ENCODE data around the gene ANO2.

ANO2 gene

DNA sequence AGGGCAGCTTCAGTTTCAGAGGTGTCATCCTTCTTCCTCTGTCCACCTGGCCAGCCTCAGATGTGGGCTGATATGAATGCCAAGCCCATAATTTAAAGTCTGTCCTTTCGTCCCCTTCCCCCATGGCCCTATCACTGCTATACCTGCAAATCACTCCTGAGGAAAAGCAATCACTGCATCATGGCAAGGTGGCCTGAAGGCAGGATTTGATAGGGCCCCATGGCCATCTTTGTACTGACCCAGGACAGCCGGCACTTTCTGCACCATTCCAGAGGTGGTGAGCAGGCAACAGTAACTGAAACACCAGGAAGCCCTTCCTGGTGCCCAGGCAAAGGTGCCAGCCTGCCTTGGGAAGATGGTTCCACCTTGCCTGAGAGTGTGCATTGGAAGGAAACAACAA is 60.8 kb downstream of the ANO2 start:
- no peak overlapping the region for H2AFZ ChIP-seq (ENCODE audit: low read depth, low read length)
- H3K9ac ChIP-seq (ENCODE audit: low read length): no peak overlapping the region
- TF ChIP-seq CTCF (IDR thresholded peaks at IDR 0.05; ENCODE audit: low read depth, low read length) (no peak), EZH2phosphoT487 (IDR thresholded peaks at IDR 0.05; ENCODE audit: low read depth) (no peak)
- H3K36me3 ChIP-seq (replicated peaks; ENCODE audit: low read depth, low read length): no peaks in the 10 kb centered on the region
- 0 out of 2 replicates have a peak, but pooled peaks cover 5% of the 10 kb centered on the region for H3K27me3 ChIP-seq (ENCODE audit: low read depth, low read length)
- H3K4me2 ChIP-seq (ENCODE audit: low read length): no peak overlapping the region
- H3K4me1 ChIP-seq (ENCODE audit: low read length): no peaks in the 10 kb centered on the region
- H4K20me1 ChIP-seq (ENCODE audit: insufficient read depth, low read length): no peaks in the 10 kb centered on the region
- H3K79me2 ChIP-seq (ENCODE audit: low read length): no peaks in the 10 kb centered on the region
- no peaks in the 10 kb centered on the region for H3K9me3 ChIP-seq (ENCODE audit: insufficient read depth, low read length)
- no peak overlapping the region for H3K4me3 ChIP-seq (ENCODE audit: low read length)
- no peak overlapping the region for H3K27ac ChIP-seq (ENCODE audit: low read length)

GRCh38 chr12:5882511-5883190 is 62.4 kb downstream of the ANO2 start:
- Histone ChIP-seq H2AFZ (ENCODE audit: low read depth, low read length) (no peak overlapping the region), H3K9ac (ENCODE audit: low read length) (no peak overlapping the region), H3K4me3 (ENCODE audit: low read length) (no peak overlapping the region), H4K20me1 (ENCODE audit: insufficient read depth, low read length) (no peaks in the 10 kb centered on the region), H3K27ac (ENCODE audit: low read length) (no peak overlapping the region), H3K79me2 (ENCODE audit: low read length) (no peaks in the 10 kb centered on the region), H3K4me2 (ENCODE audit: low read length) (no peak overlapping the region), H3K4me1 (ENCODE audit: low read length) (no peaks in the 10 kb centered on the region), H3K27me3 (ENCODE audit: low read depth, low read length) (0 out of 2 replicates have a peak, but pooled peaks cover 5% of the 10 kb centered on the region), H3K36me3 (replicated peaks; ENCODE audit: low read depth, low read length) (no peaks in the 10 kb centered on the region), H3K9me3 (ENCODE audit: insufficient read depth, low read length) (no peaks in the 10 kb centered on the region)
- TF ChIP-seq EZH2phosphoT487 (IDR thresholded peaks at IDR 0.05; ENCODE audit: low read depth) (no peak), CTCF (IDR thresholded peaks at IDR 0.05; ENCODE audit: low read depth, low read length) (no peak)

DNA sequence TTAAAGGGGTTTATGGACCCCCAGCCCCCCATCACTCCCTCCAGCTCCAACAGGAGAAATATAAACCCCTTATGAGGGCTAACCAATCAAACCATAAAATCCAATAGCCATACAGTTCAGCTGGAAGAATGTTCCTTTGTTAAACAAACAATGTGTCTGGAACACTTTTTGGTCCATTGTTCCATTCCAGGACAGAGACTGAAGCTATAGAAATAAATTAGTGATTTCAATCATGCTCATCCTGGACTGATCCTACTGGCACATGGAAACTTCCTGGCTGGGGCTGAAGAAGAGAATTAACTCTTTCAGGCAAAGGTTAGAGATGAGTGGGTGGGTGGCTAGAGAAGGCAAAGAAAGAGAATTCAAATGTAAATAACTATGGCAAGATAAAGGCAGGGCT is 63.4 kb downstream of the ANO2 start:
- 0 out of 2 replicates have a peak, but pooled peaks cover 5% of the 10 kb centered on the region for H3K27me3 ChIP-seq (ENCODE audit: low read depth, low read length)

More for the DNA sequence above, 63.4 kb downstream of the ANO2 start:
- no peaks in the 10 kb centered on the region for H3K36me3 ChIP-seq (replicated peaks; ENCODE audit: low read depth, low read length)
- H3K9ac ChIP-seq (ENCODE audit: low read length): no peak overlapping the region
- H3K4me1 ChIP-seq (ENCODE audit: low read length): no peaks in the 10 kb centered on the region
- no peaks in the 10 kb centered on the region for H3K9me3 ChIP-seq (ENCODE audit: insufficient read depth, low read length)
- H2AFZ ChIP-seq (ENCODE audit: low read depth, low read length): no peak overlapping the region
- H3K27ac ChIP-seq (ENCODE audit: low read length): no peak overlapping the region
- no peak overlapping the region for H3K4me3 ChIP-seq (ENCODE audit: low read length)
- no peaks in the 10 kb centered on the region for H3K79me2 ChIP-seq (ENCODE audit: low read length)
- H3K4me2 ChIP-seq (ENCODE audit: low read length): no peak overlapping the region
- TF ChIP-seq CTCF (IDR thresholded peaks at IDR 0.05; ENCODE audit: low read depth, low read length) (no peak), EZH2phosphoT487 (IDR thresholded peaks at IDR 0.05; ENCODE audit: low read depth) (no peak)
- H4K20me1 ChIP-seq (ENCODE audit: insufficient read depth, low read length): no peaks in the 10 kb centered on the region
